MM.1S (cell line): ENCODE data around the gene KCNJ5.

ENCODE experiments used
- EZH2 ChIP-seq: fragments of 300-600 bp; sonication (generic); optimal IDR thresholded peaks from 2 replicates; pipeline ENCODE3; 2017; ENCODE audit warnings: low read depth, mild to moderate bottlenecking, antibody characterized with exemption, low read length, mixed read lengths
- TF ChIP-seq, protein P1 (sequence below): fragments of 300-600 bp; sonication (generic); IDR thresholded peaks from 2 replicates; pipeline ENCODE4 v1.5.1; 2016; ENCODE audit warnings: antibody characterized with exemption, low read length, mixed read lengths

DNA sequence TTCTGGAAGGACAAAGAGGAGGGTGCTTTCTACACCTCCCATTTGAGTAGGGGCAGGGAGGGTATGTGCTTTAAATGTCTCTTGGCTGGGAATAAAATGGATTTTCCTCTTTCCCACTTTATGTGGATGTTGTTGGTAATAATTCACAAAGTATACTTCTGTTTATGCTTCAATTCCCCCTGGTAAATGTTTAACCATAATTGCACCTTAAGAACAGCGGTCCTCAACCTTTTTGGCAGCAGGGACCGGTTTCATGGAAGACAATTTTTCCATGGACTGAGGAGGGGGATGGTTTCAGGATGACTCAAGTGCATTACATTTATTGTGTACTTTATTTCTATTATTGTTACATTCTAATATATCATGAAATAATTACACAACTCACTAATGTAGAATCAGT is 55.5 kb downstream of the KCNJ5 start:
- TF ChIP-seq, protein P1, sequence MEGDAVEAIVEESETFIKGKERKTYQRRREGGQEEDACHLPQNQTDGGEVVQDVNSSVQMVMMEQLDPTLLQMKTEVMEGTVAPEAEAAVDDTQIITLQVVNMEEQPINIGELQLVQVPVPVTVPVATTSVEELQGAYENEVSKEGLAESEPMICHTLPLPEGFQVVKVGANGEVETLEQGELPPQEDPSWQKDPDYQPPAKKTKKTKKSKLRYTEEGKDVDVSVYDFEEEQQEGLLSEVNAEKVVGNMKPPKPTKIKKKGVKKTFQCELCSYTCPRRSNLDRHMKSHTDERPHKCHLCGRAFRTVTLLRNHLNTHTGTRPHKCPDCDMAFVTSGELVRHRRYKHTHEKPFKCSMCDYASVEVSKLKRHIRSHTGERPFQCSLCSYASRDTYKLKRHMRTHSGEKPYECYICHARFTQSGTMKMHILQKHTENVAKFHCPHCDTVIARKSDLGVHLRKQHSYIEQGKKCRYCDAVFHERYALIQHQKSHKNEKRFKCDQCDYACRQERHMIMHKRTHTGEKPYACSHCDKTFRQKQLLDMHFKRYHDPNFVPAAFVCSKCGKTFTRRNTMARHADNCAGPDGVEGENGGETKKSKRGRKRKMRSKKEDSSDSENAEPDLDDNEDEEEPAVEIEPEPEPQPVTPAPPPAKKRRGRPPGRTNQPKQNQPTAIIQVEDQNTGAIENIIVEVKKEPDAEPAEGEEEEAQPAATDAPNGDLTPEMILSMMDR = no peak
- no peak for TF ChIP-seq EZH2
